Activated naive CD8-positive, alpha-beta T cell treated with anti-CD3 and anti-CD28 coated beads for 36 hours (primary cell): ENCODE measurements around the gene DPY19L1. TPM values are rescaled to one million over a fixed set of nuclear protein-coding genes. Genes with fewer than 3 reads are reported as not detected.
"Not testable (repeated sequence)": the region's sequence is repeated elsewhere in the genome, so short reads cannot be mapped to it uniquely, and the experiment has no call there.

Experiments used
- DNase-seq: peaks from one replicate; pipeline ENCODE4 v3.0.0; 2021
- H3K27ac Mint-ChIP-seq: one replicate; pipeline ENCODE4 v1.8.0; 2022; ENCODE audit warnings: mild to moderate bottlenecking, moderate library complexity, mixed read lengths
- H3K27me3 Mint-ChIP-seq: one replicate; pipeline ENCODE4 v1.8.0; 2022; ENCODE audit warnings: mild to moderate bottlenecking, mixed read lengths
- H3K36me3 Mint-ChIP-seq: one replicate; pipeline ENCODE4 v1.8.0; 2021; ENCODE audit warnings: mild to moderate bottlenecking, mixed read lengths
- H3K4me1 Mint-ChIP-seq: one replicate; pipeline ENCODE4 v1.8.0; 2021; ENCODE audit warnings: mixed read lengths
- H3K4me3 Mint-ChIP-seq: one replicate; pipeline ENCODE4 v1.8.0; 2022; ENCODE audit warnings: mild to moderate bottlenecking, moderate library complexity, mixed read lengths
- H3K9me3 Mint-ChIP-seq: one replicate; pipeline ENCODE4 v1.8.0; 2022; ENCODE audit warnings: mixed read lengths
- total RNA-seq, 2 experiments: library from RNA; stranded (reverse); gene quantifications; one replicate each; pipeline ENCODE4 v1.2.3, GENCODE V29; 2021

The DPY19L1 gene
- total RNA-seq, 2 experiments from 2014 or later: 5.3 to 6.3 TPM

DNA sequence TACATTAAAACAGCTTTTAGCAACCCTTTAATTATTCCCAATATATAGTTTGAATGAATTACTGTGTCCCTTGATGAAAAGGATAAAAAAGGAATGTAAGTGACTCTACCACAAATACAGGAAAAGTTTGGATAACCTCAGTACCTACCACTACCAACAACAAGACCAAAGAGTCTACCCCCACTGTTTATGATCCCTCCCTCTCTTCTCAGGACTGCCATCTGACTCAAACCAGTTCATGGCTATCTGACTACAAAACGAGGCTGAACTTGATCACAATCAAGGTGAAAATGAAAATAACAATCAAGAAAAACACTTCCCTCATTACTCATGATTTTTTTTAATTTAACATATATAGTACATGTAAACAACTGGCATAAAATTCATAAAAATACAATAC, 108.7 kb downstream of the DPY19L1 start:
- Mint-ChIP-seq H3K9me3 (no peaks in the 10 kb centered on the region), H3K27me3 (no peaks in the 10 kb centered on the region), H3K4me1 (no peaks in the 10 kb centered on the region), H3K4me3 (no peak overlapping the region), H3K36me3 (no peaks in the 10 kb centered on the region), H3K27ac (no peak overlapping the region)
- no peak for DNase-seq

DNA sequence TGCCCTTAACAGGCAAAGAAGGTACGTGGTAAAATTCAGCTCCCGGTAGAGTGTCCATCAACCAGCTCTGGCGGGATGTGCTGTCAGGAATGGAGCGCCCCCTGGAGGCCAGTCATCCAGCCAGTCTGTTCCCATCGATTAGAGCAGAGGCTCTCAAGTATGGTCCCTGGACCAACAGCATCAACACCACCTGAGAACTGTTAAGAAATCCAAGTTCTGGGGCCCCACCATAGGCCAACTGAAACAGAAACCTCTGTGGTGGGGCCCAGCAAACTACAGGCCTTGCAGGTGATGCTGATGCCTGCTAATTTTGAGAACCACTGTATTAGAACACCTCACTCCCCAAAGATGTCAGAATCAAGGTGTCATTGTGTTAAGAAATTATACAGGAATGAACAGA, 109.2 kb downstream of the DPY19L1 start:
- peak; percentile 33 for DNase-seq
- no peaks in the 10 kb centered on the region for H3K27me3 Mint-ChIP-seq
- no peaks in the 10 kb centered on the region for H3K36me3 Mint-ChIP-seq
- no peaks in the 10 kb centered on the region for H3K9me3 Mint-ChIP-seq
- H3K4me3 Mint-ChIP-seq: no peak overlapping the region
- no peaks in the 10 kb centered on the region for H3K4me1 Mint-ChIP-seq
- no peak overlapping the region for H3K27ac Mint-ChIP-seq

DNA sequence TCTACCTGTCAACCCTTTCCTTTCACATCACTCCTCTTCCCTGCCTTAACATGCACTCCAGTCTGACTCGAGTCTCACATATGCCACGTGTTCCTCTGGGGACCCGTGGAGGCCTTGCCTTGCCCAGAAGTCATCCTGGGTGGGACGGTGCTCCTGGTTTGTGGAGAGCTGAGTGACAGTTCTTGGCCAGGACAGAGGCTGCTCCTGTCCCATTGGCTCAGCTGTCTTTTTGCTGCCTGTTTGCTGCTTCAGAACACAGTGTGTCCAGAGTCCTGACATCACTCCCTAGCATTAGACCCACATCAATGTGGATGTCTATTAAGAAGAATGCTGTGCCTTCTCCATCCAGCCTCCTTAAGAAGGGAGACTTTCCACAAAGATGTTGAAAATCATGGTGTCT, 116.8 kb downstream of the DPY19L1 start:
- not testable (repeated sequence) for H3K9me3 Mint-ChIP-seq, H3K36me3 Mint-ChIP-seq, H3K4me1 Mint-ChIP-seq, H3K4me3 Mint-ChIP-seq, H3K27ac Mint-ChIP-seq, DNase-seq, H3K27me3 Mint-ChIP-seq

DNA sequence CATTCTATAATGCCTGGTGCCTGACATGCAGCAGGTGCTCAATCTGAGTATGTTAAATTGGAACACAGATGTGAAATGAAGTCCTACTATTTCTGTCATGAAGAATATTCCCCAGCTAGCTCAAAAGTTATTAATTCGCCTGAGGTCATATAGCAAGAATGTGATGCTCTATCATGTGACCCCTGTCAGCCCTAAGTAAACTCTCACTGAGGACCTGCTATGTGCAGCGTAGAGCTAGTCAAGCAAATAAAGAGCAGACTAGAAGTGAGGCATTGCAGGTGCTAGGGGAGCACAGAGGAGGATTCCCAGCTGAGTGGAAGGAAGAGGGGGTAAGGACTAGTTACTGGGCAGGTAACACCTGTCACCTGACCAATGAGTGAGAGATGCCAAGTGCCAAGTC, 118.2 kb downstream of the DPY19L1 start:
- not testable (repeated sequence) for H3K27me3 Mint-ChIP-seq, DNase-seq, H3K4me1 Mint-ChIP-seq, H3K4me3 Mint-ChIP-seq, H3K9me3 Mint-ChIP-seq, H3K36me3 Mint-ChIP-seq, H3K27ac Mint-ChIP-seq

DNA sequence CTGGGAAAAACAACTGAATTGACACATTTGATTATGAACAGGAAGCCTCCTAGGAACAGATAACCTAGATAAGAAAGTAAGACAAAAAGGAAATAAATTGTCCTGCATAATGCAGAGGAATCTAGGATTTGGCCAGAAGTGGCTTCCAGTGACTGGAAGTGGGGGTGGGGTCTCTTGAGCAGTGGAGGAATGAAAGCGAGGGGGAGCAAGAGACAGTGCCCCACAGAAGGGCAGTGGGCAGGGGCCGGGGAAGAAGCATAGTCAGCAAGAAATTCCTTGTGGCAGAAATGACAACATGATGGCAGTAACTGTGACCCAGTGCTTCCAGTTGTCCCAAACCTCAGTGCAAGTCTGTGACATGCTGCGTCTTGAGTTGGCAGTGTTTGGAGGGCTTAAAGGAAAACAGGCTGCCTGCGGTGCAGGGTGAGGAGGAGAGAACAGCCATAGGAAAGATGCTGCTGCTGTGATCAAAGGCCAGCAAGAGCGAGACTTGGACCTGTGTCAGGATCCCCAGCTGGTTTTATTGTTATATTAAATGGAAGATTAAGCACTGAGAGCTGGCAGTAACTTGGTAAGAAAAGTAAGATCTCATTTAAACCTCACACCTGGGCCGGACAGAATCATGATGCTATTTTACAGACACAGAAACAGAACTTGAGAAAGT, 119.0 kb downstream of the DPY19L1 start:
- DNase-seq, H3K27ac Mint-ChIP-seq, H3K36me3 Mint-ChIP-seq, H3K27me3 Mint-ChIP-seq, H3K9me3 Mint-ChIP-seq, H3K4me1 Mint-ChIP-seq, H3K4me3 Mint-ChIP-seq: not testable (repeated sequence)

DNA sequence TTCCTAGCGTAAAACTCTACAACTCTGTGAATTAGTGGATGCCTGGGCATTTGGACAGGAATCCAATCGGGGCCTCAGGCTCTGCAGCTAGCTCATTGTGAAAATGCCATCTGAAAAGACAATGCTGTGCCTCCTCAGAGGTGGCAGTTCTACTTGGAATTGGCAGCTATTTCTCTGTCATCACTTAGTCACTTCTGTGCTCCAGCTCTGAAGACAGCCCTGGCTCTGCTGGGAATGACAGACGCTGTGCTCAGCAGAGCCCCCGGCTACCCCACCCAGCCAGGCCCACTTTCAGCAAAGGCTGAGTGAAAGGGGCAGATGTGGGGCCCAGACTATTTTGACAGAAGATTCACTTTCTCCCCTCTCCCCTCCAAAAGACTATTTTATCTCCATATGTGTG, 119.8 kb downstream of the DPY19L1 start:
- not testable (repeated sequence) for H3K4me3 Mint-ChIP-seq, H3K36me3 Mint-ChIP-seq, DNase-seq, H3K27ac Mint-ChIP-seq, H3K9me3 Mint-ChIP-seq, H3K4me1 Mint-ChIP-seq, H3K27me3 Mint-ChIP-seq

DNA sequence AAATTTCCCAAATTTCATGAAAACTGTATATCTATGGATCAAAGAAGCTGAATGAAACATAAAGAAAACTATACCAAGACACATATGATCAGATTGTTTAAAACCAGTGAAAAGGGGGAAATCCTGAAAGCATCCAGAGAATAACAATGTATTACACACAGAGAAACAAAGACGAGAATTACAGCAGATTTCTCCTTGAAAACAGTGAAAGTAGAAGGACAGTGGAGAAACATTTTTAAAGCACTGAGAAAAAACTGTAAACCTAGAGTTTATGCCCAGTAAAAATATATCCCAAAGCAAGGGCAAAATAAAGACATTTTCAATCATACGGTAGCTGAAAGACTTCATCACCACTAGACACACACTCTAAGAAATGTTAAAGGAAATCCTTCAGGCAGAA, 121.0 kb downstream of the DPY19L1 start:
- Mint-ChIP-seq H3K27ac (no peak overlapping the region), H3K4me1 (no peaks in the 10 kb centered on the region)

DNA sequence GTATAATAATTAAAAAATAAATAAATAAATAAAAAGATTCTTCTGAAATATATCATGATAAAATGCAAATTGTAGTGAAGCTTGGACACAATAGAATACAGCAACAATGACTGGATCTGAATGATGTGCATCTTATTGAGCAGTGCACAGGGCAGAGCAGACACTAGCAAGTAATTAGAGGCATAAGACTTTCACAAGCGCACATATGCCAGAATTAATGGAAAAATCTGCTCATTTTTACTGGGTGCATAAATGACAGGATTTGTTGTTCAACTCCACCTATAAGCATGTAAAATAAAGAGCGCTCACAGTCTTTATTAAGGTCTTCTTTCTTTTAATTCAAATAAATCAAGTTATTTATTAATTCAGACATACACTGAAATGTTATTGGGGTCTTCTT, 125.0 kb downstream of the DPY19L1 start:
- no peak overlapping the region for H3K4me3 Mint-ChIP-seq
- no peaks in the 10 kb centered on the region for H3K36me3 Mint-ChIP-seq
- no peak for DNase-seq
- H3K27ac Mint-ChIP-seq: no peak overlapping the region
- H3K4me1 Mint-ChIP-seq: no peaks in the 10 kb centered on the region
- peaks cover 10% of the 10 kb centered on the region for H3K9me3 Mint-ChIP-seq
- peaks cover 7% of the 10 kb centered on the region for H3K27me3 Mint-ChIP-seq

More for the DNA sequence above, 121.0 kb downstream of the DPY19L1 start:
- DNase-seq: no peak
- peaks cover 10% of the 10 kb centered on the region for H3K9me3 Mint-ChIP-seq
- no peaks in the 10 kb centered on the region for H3K36me3 Mint-ChIP-seq
- no peak overlapping the region for H3K4me3 Mint-ChIP-seq
- H3K27me3 Mint-ChIP-seq: peaks cover 7% of the 10 kb centered on the region

DNA sequence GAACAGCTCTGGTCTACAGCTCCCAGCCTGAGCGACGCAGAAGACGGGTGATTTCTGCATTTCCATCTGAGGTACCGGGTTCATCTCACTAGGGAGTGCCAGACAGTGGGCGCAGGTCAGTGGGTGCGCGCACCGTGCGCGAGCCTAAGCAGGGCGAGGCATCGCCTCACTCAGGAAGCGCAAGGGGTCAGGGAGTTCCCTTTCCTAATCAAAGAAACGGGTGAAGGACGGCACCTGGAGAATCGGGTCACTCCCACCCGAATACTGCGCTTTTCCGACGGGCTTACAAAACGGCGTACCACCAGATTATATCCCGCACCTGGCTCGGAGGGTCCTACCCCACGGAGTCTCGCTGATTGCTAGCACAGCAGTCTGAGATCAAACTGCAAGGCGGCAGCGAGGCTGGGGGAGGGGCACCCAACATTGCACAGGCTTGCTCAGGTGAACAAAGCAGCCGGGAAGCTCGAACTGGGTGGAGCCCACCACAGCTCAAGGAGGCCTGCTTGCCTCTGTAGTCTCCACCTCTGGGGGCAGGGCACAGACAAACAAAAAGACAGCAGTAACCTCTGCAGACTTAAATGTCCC, 130.9 kb downstream of the DPY19L1 start:
- not testable (repeated sequence) for H3K4me1 Mint-ChIP-seq, DNase-seq, H3K36me3 Mint-ChIP-seq, H3K27me3 Mint-ChIP-seq, H3K27ac Mint-ChIP-seq, H3K9me3 Mint-ChIP-seq
- H3K4me3 Mint-ChIP-seq: peak overlapping the region; percentile 51

DNA sequence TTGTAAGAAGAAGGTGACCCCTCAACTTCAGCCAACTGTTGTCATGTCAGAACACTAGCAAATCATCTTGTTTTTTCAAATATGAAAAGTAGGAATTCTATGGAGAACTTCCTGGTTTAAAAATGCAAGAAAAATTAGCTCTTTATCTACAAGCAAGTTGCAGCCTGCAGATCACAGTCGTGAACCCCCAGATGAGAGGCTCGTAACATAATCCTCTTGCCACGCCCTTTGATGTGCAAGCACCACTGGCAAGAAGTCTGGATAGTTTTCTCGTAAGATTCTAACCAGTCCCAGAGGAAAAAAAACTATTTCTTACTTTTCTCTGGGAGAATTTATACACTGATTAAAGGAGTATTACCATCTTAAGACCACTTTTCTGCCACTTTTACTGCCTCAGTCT, 132.3 kb downstream of the DPY19L1 start:
- no peaks in the 10 kb centered on the region for H3K4me1 Mint-ChIP-seq
- H3K36me3 Mint-ChIP-seq: no peaks in the 10 kb centered on the region
- no peak overlapping the region for H3K27ac Mint-ChIP-seq
- no peaks in the 10 kb centered on the region for H3K9me3 Mint-ChIP-seq
- H3K4me3 Mint-ChIP-seq: no peak overlapping the region
- H3K27me3 Mint-ChIP-seq: peaks cover 8% of the 10 kb centered on the region
- DNase-seq: no peak

DNA sequence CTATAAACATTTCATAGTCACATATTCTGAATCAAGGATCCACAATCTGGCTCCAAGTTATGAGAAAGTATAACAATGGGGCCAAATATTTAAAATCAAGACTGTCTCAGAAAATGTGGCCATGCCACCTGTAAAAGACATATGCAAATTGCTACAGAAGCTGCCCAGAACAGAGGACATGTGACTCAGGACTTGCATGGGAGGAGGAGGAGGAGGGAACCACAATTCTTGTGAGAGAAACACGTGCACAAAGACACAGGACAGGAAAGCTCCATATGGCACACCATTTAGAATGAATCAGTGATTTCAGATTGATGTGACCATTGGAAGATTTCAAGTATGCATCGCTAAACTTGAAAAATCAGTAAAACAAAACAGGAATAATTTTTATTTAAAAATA, 133.4 kb downstream of the DPY19L1 start:
- not testable (repeated sequence) for H3K4me3 Mint-ChIP-seq, DNase-seq, H3K27me3 Mint-ChIP-seq, H3K27ac Mint-ChIP-seq, H3K36me3 Mint-ChIP-seq, H3K9me3 Mint-ChIP-seq, H3K4me1 Mint-ChIP-seq

DNA sequence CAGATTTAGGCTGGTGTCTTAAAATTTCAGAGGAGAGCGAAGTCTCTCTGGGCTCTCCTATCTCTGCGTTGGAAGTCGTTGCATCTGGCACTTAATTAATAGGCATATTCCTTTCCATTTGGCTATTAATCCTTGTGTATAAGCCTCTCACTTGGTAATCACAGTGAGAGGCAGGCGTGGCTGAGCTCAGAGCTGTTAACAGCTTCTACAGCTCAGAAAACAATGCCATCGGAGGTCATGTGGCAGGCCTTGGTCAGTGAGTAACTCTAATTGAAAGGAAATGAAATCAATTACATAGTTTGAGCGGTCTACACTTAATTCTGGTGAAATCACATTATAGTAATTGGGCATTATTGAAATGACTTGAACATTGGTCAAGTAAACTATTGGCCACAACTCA, 135.1 kb downstream of the DPY19L1 start:
- H3K27ac Mint-ChIP-seq: no peak overlapping the region
- no peak overlapping the region for H3K4me3 Mint-ChIP-seq
- no peaks in the 10 kb centered on the region for H3K36me3 Mint-ChIP-seq
- H3K4me1 Mint-ChIP-seq: no peaks in the 10 kb centered on the region
- DNase-seq: no peak
- peaks cover 12% of the 10 kb centered on the region for H3K27me3 Mint-ChIP-seq
- no peaks in the 10 kb centered on the region for H3K9me3 Mint-ChIP-seq

DNA sequence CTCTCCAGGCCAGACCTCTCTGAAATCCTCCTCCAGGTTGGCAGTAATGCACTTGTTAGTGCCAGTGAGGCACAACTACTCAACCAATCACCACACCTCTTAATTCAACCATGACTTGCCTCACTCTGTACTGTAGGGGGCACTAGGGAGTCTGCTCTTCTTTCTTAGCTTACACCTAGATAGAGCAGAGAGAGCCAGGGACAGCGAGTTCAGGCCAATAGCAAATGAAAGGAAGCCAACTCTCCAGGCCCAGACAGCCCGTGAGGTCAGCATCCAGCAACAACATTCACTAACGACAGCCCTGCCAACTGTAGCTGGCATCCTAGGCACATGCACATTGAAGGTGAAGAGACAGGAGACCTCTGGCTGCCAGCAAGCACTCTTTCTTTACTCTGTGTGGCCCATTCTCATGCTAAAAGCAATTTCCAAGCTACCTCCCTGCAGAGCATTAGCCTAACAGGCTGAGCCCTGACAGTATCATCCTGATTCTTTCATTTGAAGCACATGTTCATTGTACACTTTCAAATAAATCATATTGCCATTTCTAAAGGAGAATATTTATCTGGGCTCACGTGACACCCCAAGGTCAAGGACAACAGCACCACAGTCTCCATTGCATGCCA, 136.3 kb downstream of the DPY19L1 start:
- H3K27me3 Mint-ChIP-seq: peaks cover 10% of the 10 kb centered on the region
- no peak overlapping the region for H3K4me3 Mint-ChIP-seq
- no peak for DNase-seq
- H3K9me3 Mint-ChIP-seq: peaks cover 2% of the 10 kb centered on the region
- H3K36me3 Mint-ChIP-seq: no peaks in the 10 kb centered on the region
- H3K4me1 Mint-ChIP-seq: no peaks in the 10 kb centered on the region
- no peak overlapping the region for H3K27ac Mint-ChIP-seq

DNA sequence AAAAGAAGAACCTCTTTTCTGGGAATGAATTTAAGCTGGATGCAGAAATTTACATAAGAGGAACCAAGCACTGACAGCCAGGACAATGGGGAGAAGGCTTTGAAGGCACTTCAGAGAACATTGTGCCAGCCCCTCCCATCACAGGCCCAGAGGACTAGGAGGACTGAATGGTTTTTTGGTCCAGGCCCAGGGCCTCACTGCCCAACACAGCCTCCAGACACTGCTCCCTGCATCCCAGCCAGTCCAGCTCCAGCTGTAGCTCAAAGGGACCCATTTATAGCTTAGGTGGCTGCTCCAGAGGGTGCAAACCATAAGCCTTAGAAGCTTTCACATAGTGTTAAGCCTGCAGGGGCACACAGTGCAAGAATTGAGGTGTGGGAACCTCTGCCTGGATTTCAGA, 142.1 kb downstream of the DPY19L1 start:
- H3K4me3 Mint-ChIP-seq: no peak overlapping the region
- peaks cover 5% of the 10 kb centered on the region for H3K27me3 Mint-ChIP-seq
- no peak overlapping the region for H3K27ac Mint-ChIP-seq
- H3K36me3 Mint-ChIP-seq: no peaks in the 10 kb centered on the region
- no peaks in the 10 kb centered on the region for H3K4me1 Mint-ChIP-seq
- peaks cover 15% of the 10 kb centered on the region for H3K9me3 Mint-ChIP-seq
- no peak for DNase-seq

DNA sequence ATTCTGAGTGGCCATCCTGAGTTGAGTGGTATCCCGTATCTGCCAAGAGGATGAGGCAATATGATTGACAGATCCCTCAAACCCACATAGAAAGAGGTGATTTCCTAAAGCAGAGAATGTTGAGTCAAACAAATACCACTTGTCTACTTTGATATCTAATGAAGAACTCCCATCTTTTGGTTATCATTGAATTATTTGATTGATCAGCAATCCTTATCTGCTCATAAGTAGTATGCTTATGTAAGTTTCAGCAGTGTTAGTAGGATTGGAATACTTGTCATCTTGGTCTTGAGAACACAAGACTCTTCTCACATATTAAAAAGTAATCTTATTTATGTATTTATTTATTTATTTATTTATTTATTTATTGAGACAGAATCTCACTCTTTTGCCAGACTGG, 147.3 kb downstream of the DPY19L1 start:
- H3K36me3 Mint-ChIP-seq: no peaks in the 10 kb centered on the region
- H3K4me1 Mint-ChIP-seq: no peaks in the 10 kb centered on the region
- peaks cover 7% of the 10 kb centered on the region for H3K9me3 Mint-ChIP-seq

DNA sequence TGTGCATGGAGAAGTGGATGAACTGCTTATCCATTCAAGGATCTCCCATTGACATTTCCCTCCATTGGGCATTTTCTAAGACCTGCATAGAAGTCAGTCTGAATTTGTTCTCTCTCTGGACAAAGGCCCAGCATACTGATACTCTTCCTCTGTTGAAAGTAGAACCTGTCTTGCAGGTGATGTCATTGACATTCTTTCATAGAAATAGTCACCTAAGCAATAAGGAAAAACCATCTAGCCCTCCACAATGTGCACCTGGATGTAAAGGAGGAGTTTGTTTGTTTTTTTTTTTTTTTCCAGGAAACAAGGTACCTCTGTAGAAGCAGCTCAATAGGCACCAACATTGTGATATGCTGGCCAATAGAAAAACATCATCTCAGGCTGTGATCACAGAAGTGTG, 150.4 kb downstream of the DPY19L1 start:
- no peak overlapping the region for H3K4me3 Mint-ChIP-seq
- no peak for DNase-seq
- no peaks in the 10 kb centered on the region for H3K36me3 Mint-ChIP-seq
- H3K27me3 Mint-ChIP-seq: no peaks in the 10 kb centered on the region
- peaks cover 10% of the 10 kb centered on the region for H3K9me3 Mint-ChIP-seq
- no peak overlapping the region for H3K27ac Mint-ChIP-seq
- no peaks in the 10 kb centered on the region for H3K4me1 Mint-ChIP-seq

More for the DNA sequence above, 147.3 kb downstream of the DPY19L1 start:
- Mint-ChIP-seq H3K27ac (no peak overlapping the region), H3K4me3 (no peak overlapping the region), H3K27me3 (no peaks in the 10 kb centered on the region)
- no peak for DNase-seq
